GM23338 (cell line): Measurements from ENCODE around the gene ERC2. TPM values are rescaled to one million over a fixed set of nuclear protein-coding genes. Genes with fewer than 3 reads are reported as not detected.

Experiments
- ATAC-seq: fragments of 200-7000 bp; cut with Tn5 transposase; 3 replicates; pipeline ENCODE4 v1.9.1; 2020
- DNase-seq: peaks from one replicate; pipeline ENCODE4 v3.0.0-alpha.2; 2015; ENCODE audit warnings: low spot score
- H2AFZ ChIP-seq: fragments of 200-600 bp; sonication (generic); 2 replicates; pipeline ENCODE4 v1.8.0; 2016; ENCODE audit warnings: antibody characterized with exemption, mild to moderate bottlenecking, moderate library complexity
- H3F3A ChIP-seq: fragments of 200-600 bp; sonication (generic); replicated peaks from 2 replicates; pipeline ENCODE4 v1.8.0; 2017; ENCODE audit warnings: antibody characterized with exemption, mixed run types, low read depth
- H3K27ac ChIP-seq: fragments of 200-600 bp; sonication (generic); 2 replicates; pipeline ENCODE4 v1.6.1; 2016; ENCODE audit warnings: low read depth
- H3K27me3 ChIP-seq: fragments of 200-600 bp; sonication (generic); 2 replicates; pipeline ENCODE4 v1.8.0; 2016; ENCODE audit warnings: mild to moderate bottlenecking, mixed run types, moderate library complexity; ENCODE audit not compliant: insufficient read depth
- H3K36me3 ChIP-seq: fragments of 200-600 bp; sonication (generic); 2 replicates; pipeline ENCODE4 v1.8.0; 2016; ENCODE audit warnings: mild to moderate bottlenecking; ENCODE audit not compliant: insufficient read depth
- H3K4me1 ChIP-seq: fragments of 200-600 bp; sonication (generic); 2 replicates; pipeline ENCODE4 v1.8.0; 2016; ENCODE audit warnings: mild to moderate bottlenecking, moderate library complexity; ENCODE audit not compliant: insufficient read depth
- H3K4me2 ChIP-seq: fragments of 200-600 bp; sonication (generic); 2 replicates; pipeline ENCODE4 v1.7.1; 2017; ENCODE audit warnings: mixed run types
- H3K4me3 ChIP-seq: fragments of 200-600 bp; sonication (generic); 2 replicates; pipeline ENCODE4 v1.6.1; 2016; ENCODE audit warnings: mixed run types
- H3K79me2 ChIP-seq: fragments of 200-600 bp; sonication (generic); replicated peaks from 2 replicates; pipeline ENCODE4 v1.8.0; 2017; ENCODE audit warnings: mild to moderate bottlenecking; ENCODE audit not compliant: insufficient read depth
- H3K9me2 ChIP-seq: fragments of 200-600 bp; sonication (generic); 2 replicates; pipeline ENCODE4 v1.8.0; 2017; ENCODE audit not compliant: insufficient read depth
- H4K20me1 ChIP-seq: fragments of 200-600 bp; sonication (generic); replicated peaks from 2 replicates; pipeline ENCODE4 v1.8.0; 2017; ENCODE audit warnings: mild to moderate bottlenecking; ENCODE audit not compliant: insufficient read depth
- H3K27ac Mint-ChIP-seq: 2 replicates; pipeline ENCODE4 v1.8.0; 2020; ENCODE audit warnings: inconsistent platforms, mild to moderate bottlenecking, moderate library complexity, mixed read lengths
- H3K27me3 Mint-ChIP-seq: 3 replicates; pipeline ENCODE4 v1.8.0; 2022; ENCODE audit warnings: low read depth, mild to moderate bottlenecking, moderate library complexity, mixed read lengths, inconsistent platforms; ENCODE audit not compliant: insufficient read depth, poor library complexity
- H3K36me3 Mint-ChIP-seq: 3 replicates; pipeline ENCODE4 v1.8.0; 2021; ENCODE audit warnings: low read depth, mild to moderate bottlenecking, inconsistent platforms, moderate library complexity, mixed read lengths
- H3K4me1 Mint-ChIP-seq: 3 replicates; pipeline ENCODE4 v1.8.0; 2020; ENCODE audit warnings: mild to moderate bottlenecking, inconsistent platforms, mixed read lengths
- H3K4me3 Mint-ChIP-seq: 3 replicates; pipeline ENCODE4 v1.8.0; 2021; ENCODE audit warnings: moderate library complexity, mild to moderate bottlenecking, inconsistent platforms, mixed read lengths
- H3K9me3 Mint-ChIP-seq: 3 replicates; pipeline ENCODE4 v1.8.0; 2020; ENCODE audit warnings: moderate library complexity, mild to moderate bottlenecking, inconsistent platforms, mixed read lengths
- CREB1 ChIP-seq: fragments of 250-450 bp; sonication (Bioruptor Pico); IDR thresholded peaks from 2 replicates; pipeline ENCODE4 v1.5.0; 2020; ENCODE audit warnings: low read depth, mild to moderate bottlenecking, moderate library complexity
- EZH2 ChIP-seq: fragments of 200-600 bp; sonication (generic); IDR thresholded peaks from one replicate; pipeline ENCODE4 v1.8.0; 2017; ENCODE audit warnings: antibody characterized with exemption, mild to moderate bottlenecking, low read depth; ENCODE audit not compliant: unreplicated experiment
- EZH2phosphoT487 ChIP-seq: fragments of 200-600 bp; sonication (generic); IDR thresholded peaks from one replicate; pipeline ENCODE4 v1.8.1; 2018; ENCODE audit warnings: antibody characterized with exemption; ENCODE audit not compliant: unreplicated experiment
- NANOG ChIP-seq: IDR thresholded peaks from 2 replicates; pipeline ENCODE4 v1.6.1; 2016; ENCODE audit warnings: antibody characterized with exemption, borderline replicate concordance
- POLR2AphosphoS5 ChIP-seq: IDR thresholded peaks from 2 replicates; pipeline ENCODE4 v1.6.1; 2016; ENCODE audit warnings: antibody characterized with exemption, low read depth
- ZNF114 ChIP-seq: fragments of 250-450 bp; sonication (Bioruptor Pico); IDR thresholded peaks from 2 replicates; pipeline ENCODE4 v1.5.0; 2020; ENCODE audit warnings: mild to moderate bottlenecking, moderate library complexity
- ZNF331 ChIP-seq: fragments of 250-450 bp; sonication (Bioruptor Pico); IDR thresholded peaks from 2 replicates; pipeline ENCODE4 v1.5.0; 2020; ENCODE audit warnings: low read depth, mild to moderate bottlenecking, moderate library complexity
- ZNF462 ChIP-seq: fragments of 250-450 bp; sonication (Bioruptor Pico); IDR thresholded peaks from 2 replicates; pipeline ENCODE4 v1.5.0; 2020; ENCODE audit warnings: mild to moderate bottlenecking, moderate library complexity
- polyA plus RNA-seq: library from polyadenylated mRNA; unstranded; fragments of >200 nt; fragmentation: Nextera tagmentation; extraction: Ambion mirVana; gene quantifications from 2 replicates; pipeline ENCODE4 v1.2.1, GENCODE V29; 2016
- total RNA-seq: library from RNA; depleted of rRNA; stranded (reverse); fragments of >200 nt; shearing (Covaris generic); gene quantifications from 2 replicates; pipeline ENCODE4 v1.2.3, GENCODE V29; 2014
- TF ChIP-seq, protein P1 (sequence below): IDR thresholded peaks from 2 replicates; pipeline ENCODE4 v1.6.1; 2016; ENCODE audit warnings: antibody characterized with exemption
- TF ChIP-seq, protein P2 (sequence below), 2 experiments: fragments of 200-600 bp in 1 of 2; sonication (generic) in 1 of 2; conservative IDR thresholded peaks; 2 replicates each; pipeline versions ENCODE4 v1.5.1 to v1.6.1; 2016 to 2017; ENCODE audit warnings: antibody characterized with exemption in 2 of 2, low read depth in 2 of 2, mild to moderate bottlenecking in 2 of 2, moderate library complexity in 1 of 2

Gene ERC2
- total and polyA plus RNA-seq, 2 experiments from 2014 or later, result 11.8 to 13.7 TPM

GRCh38 chr3:55623786-55624185 is 844.5 kb downstream of the ERC2 start:
- H3K36me3 Mint-ChIP-seq, result peaks cover 7% of the 10 kb centered on the region
- no peak overlapping the region for H3K27ac Mint-ChIP-seq
- no peak overlapping the region for H3K4me3 Mint-ChIP-seq
- ATAC-seq (no peak), DNase-seq (no peak)
- Histone ChIP-seq H3K36me3 (no peaks in the 10 kb centered on the region), H3K27me3 (no peaks in the 10 kb centered on the region), H3K9me2 (peaks cover 13% of the 10 kb centered on the region), H3K4me1 (peaks cover 12% of the 10 kb centered on the region), H3K4me3 (no peak overlapping the region), H3K4me2 (no peak overlapping the region), H4K20me1 (no peaks in the 10 kb centered on the region), H3K27ac (no peak overlapping the region), H3K79me2 (no peaks in the 10 kb centered on the region), H2AFZ (no peak overlapping the region), H3F3A (no peaks in the 10 kb centered on the region)
- H3K27me3 Mint-ChIP-seq, result peaks cover 2% of the 10 kb centered on the region
- 0 out of 3 replicates have a peak, but pooled peaks cover 6% of the 10 kb centered on the region for H3K9me3 Mint-ChIP-seq
- TF ChIP-seq NANOG (no peak), CREB1 (no peak), ZNF114 (CRISPR knock-in tag) (no peak), POLR2AphosphoS5 (no peak), EZH2 (no peak), ZNF331 (no peak), ZNF462 (CRISPR knock-in tag) (no peak)
- H3K4me1 Mint-ChIP-seq, result peaks cover 21% of the 10 kb centered on the region

GRCh38 chr3:55622733-55623132 is 845.5 kb downstream of the ERC2 start:
- Mint-ChIP-seq H3K4me1 (peaks cover 21% of the 10 kb centered on the region), H3K9me3 (0 out of 3 replicates have a peak, but pooled peaks cover 6% of the 10 kb centered on the region), H3K36me3 (peaks cover 7% of the 10 kb centered on the region), H3K27ac (no peak overlapping the region), H3K27me3 (no peaks in the 10 kb centered on the region), H3K4me3 (no peak overlapping the region)
- TF ChIP-seq, protein P1, sequence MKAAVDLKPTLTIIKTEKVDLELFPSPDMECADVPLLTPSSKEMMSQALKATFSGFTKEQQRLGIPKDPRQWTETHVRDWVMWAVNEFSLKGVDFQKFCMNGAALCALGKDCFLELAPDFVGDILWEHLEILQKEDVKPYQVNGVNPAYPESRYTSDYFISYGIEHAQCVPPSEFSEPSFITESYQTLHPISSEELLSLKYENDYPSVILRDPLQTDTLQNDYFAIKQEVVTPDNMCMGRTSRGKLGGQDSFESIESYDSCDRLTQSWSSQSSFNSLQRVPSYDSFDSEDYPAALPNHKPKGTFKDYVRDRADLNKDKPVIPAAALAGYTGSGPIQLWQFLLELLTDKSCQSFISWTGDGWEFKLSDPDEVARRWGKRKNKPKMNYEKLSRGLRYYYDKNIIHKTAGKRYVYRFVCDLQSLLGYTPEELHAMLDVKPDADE, result no peak
- no peak for TF ChIP-seq EZH2phosphoT487
- no peak for TF ChIP-seq NANOG
- no peak for TF ChIP-seq ZNF114 (CRISPR knock-in tag)
- no peak for TF ChIP-seq ZNF331
- TF ChIP-seq, protein P2, sequence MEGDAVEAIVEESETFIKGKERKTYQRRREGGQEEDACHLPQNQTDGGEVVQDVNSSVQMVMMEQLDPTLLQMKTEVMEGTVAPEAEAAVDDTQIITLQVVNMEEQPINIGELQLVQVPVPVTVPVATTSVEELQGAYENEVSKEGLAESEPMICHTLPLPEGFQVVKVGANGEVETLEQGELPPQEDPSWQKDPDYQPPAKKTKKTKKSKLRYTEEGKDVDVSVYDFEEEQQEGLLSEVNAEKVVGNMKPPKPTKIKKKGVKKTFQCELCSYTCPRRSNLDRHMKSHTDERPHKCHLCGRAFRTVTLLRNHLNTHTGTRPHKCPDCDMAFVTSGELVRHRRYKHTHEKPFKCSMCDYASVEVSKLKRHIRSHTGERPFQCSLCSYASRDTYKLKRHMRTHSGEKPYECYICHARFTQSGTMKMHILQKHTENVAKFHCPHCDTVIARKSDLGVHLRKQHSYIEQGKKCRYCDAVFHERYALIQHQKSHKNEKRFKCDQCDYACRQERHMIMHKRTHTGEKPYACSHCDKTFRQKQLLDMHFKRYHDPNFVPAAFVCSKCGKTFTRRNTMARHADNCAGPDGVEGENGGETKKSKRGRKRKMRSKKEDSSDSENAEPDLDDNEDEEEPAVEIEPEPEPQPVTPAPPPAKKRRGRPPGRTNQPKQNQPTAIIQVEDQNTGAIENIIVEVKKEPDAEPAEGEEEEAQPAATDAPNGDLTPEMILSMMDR (conservative IDR thresholded peaks at IDR 0.05; ENCODE audit: low read depth in 2 of 2), result no peak
- ATAC-seq (no peak), DNase-seq (no peak)
- no peak overlapping the region for H2AFZ ChIP-seq
- no peak overlapping the region for H3K27ac ChIP-seq
- no peaks in the 10 kb centered on the region for H3K36me3 ChIP-seq
- H3K9me2 ChIP-seq, result peaks cover 15% of the 10 kb centered on the region
- H3K79me2 ChIP-seq, result no peaks in the 10 kb centered on the region
- H3F3A ChIP-seq, result no peaks in the 10 kb centered on the region
- no peaks in the 10 kb centered on the region for H3K27me3 ChIP-seq
- H4K20me1 ChIP-seq, result no peaks in the 10 kb centered on the region
- H3K4me1 ChIP-seq, result peaks cover 13% of the 10 kb centered on the region
- no peak overlapping the region for H3K4me2 ChIP-seq
- no peak overlapping the region for H3K4me3 ChIP-seq
